Tibial nerve (tissue), 4 donors: Measurements from ENCODE around the gene SPG11. TPM values are rescaled to one million over a fixed set of nuclear protein-coding genes. Genes with fewer than 3 reads are reported as not detected.
A peak's percentile ranks its signal among the peaks of the same experiment; 100 is the strongest.

Experiments
- DNase-seq, 2 donors: peaks; one replicate each; pipeline ENCODE4 v3.0.0-alpha.2; 2019; ENCODE audit warnings: low spot score in 2 of 2
- H3K27ac ChIP-seq, 4 donors: fragments of 200-600 bp; sonication (generic) in 3 of 4; one replicate each; pipeline ENCODE4 v1.5.1; 2017 to 2019; ENCODE audit warnings: mild to moderate bottlenecking in 1 of 4
- H3K27me3 ChIP-seq, 2 donors: fragments of 200-600 bp; sonication (generic) in 1 of 2; one replicate each; pipeline versions ENCODE4 v1.5.1 to v1.6.0; 2017 to 2019
- H3K36me3 ChIP-seq, 3 donors: fragments of 200-600 bp; sonication (generic); one replicate each; pipeline ENCODE4 v1.5.1; 2018 to 2019
- H3K4me1 ChIP-seq, 4 donors: fragments of 200-600 bp; sonication (generic) in 3 of 4; one replicate each; pipeline ENCODE4 v1.5.1; 2017 to 2019
- H3K4me3 ChIP-seq, 4 donors: fragments of 200-600 bp; sonication (generic) in 3 of 4; one replicate each; pipeline ENCODE4 v1.5.1; 2017 to 2019; ENCODE audit warnings: mild to moderate bottlenecking in 1 of 4, moderate library complexity in 1 of 4
- H3K9me3 ChIP-seq, 4 donors: fragments of 200-600 bp; sonication (generic) in 3 of 4; one replicate each; pipeline ENCODE4 v1.5.1; 2017 to 2019
- EP300 ChIP-seq, 2 donors: sonication (generic); formaldehyde crosslinking; IDR thresholded peaks; one replicate each; pipeline ENCODE4 v1.6.1; 2017; ENCODE audit warnings: antibody characterized with exemption in 2 of 2, mild to moderate bottlenecking in 1 of 2
- POLR2A ChIP-seq, 2 donors: fragments of 450-650 bp; IDR thresholded peaks; one replicate each; pipeline ENCODE4 v1.6.1; 2017; ENCODE audit warnings: antibody characterized with exemption in 2 of 2, mild to moderate bottlenecking in 2 of 2, moderate library complexity in 2 of 2
- WGBS, 2 donors: methylation state at CpG; one replicate each; pipeline ENCODE4 v1.1.5; 2018; 5-methylcytosine and 5-hydroxymethylcytosine counted together
- total RNA-seq, 4 donors: library from RNA; depleted of rRNA; stranded (reverse); fragments of >200 nt; gene quantifications; one replicate each; pipeline ENCODE4 v1.1.0, GENCODE V29; 2016
- TF ChIP-seq, protein P1 (sequence below), 5 experiments: fragments of 200-600 bp in 3 of 5; fragments of 450-650 bp in 2 of 5; sonication (generic) in 3 of 5; IDR thresholded peaks; one replicate each; pipeline ENCODE4 v1.5.1; 2016 to 2019; ENCODE audit warnings: antibody characterized with exemption in 5 of 5, mild to moderate bottlenecking in 3 of 5, moderate library complexity in 2 of 5

The SPG11 gene
- total RNA-seq, 4 donors from 2014 or later: 65.5 to 157 (median 96.2) TPM

DNA sequence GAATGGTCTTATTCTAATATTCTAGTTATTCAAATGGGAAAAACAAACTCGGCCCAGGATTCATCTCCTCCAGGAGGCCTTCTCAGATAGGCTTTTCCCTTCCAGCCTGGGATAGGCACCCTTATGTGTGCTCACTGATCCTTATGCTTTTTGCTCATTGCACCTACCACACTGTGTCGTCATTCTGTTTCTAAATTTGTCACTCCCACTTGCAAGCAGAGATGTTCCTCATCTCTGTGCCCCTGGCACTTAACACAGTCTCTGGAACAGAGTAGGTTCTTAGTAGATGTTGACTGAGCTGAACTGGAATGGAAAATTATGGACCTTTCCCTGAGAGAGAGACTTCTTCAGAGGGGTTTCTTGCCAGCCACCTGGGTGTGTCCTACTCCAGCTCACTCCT lies 18.7 kb upstream of the SPG11 start:
- DNase-seq: no peak
- no peak overlapping the region for H3K4me3 ChIP-seq
- H3K9me3 ChIP-seq: no peaks in the 10 kb centered on the region
- TF ChIP-seq EP300 (IDR thresholded peaks at IDR 0.05): no peak
- no peak for TF ChIP-seq POLR2A (IDR thresholded peaks at IDR 0.05)
- TF ChIP-seq, protein P1, sequence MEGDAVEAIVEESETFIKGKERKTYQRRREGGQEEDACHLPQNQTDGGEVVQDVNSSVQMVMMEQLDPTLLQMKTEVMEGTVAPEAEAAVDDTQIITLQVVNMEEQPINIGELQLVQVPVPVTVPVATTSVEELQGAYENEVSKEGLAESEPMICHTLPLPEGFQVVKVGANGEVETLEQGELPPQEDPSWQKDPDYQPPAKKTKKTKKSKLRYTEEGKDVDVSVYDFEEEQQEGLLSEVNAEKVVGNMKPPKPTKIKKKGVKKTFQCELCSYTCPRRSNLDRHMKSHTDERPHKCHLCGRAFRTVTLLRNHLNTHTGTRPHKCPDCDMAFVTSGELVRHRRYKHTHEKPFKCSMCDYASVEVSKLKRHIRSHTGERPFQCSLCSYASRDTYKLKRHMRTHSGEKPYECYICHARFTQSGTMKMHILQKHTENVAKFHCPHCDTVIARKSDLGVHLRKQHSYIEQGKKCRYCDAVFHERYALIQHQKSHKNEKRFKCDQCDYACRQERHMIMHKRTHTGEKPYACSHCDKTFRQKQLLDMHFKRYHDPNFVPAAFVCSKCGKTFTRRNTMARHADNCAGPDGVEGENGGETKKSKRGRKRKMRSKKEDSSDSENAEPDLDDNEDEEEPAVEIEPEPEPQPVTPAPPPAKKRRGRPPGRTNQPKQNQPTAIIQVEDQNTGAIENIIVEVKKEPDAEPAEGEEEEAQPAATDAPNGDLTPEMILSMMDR (IDR thresholded peaks at IDR 0.05): no peak
- 70 to 76% methylated on average over 2 of the region's 2 CpGs for WGBS, 2 donors
- H3K4me1 ChIP-seq: peaks cover 0 to 23% (median 6%) of the 10 kb centered on the region in 4 donors
- no peak overlapping the region for H3K27ac ChIP-seq
- H3K36me3 ChIP-seq: no peaks in the 10 kb centered on the region
- no peaks in the 10 kb centered on the region for H3K27me3 ChIP-seq

GRCh38 chr15:44676676-44677075 lies 13.2 kb upstream of the SPG11 start:
- WGBS, 2 donors: 64 to 71% methylated on average over 7 of the region's 7 CpGs

DNA sequence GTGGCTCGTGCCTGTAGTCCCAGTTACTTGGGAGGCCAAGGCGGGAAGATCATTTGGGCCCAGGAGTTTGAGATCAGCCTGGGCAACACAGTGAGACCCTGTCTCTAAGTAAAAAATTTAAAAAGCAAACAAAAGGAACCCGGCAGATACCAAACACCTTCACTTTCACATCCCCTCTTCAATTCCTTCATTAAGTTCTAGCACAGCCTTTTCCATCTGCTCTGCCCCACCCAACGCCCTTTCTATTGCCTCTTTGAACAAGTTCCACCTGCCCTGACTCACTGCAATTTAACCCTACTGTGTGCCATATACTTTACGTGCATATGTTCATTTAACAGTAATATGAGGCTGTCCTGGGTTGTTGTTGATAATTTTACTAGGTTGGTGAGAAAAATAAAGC lies 12.4 kb upstream of the SPG11 start:
- TF ChIP-seq POLR2A (IDR thresholded peaks at IDR 0.05) (no peak), EP300 (IDR thresholded peaks at IDR 0.05) (no peak)
- TF ChIP-seq, protein P1 (IDR thresholded peaks at IDR 0.05): no peak
- H3K4me3 ChIP-seq: no peak overlapping the region
- H3K4me1 ChIP-seq: peaks cover 0 to 8% (median 0%) of the 10 kb centered on the region in 4 donors
- H3K27me3 ChIP-seq: no peaks in the 10 kb centered on the region
- WGBS, 2 donors: 80 to 82% methylated on average over 5 of the region's 5 CpGs
- no peaks in the 10 kb centered on the region for H3K9me3 ChIP-seq
- no peak overlapping the region for H3K27ac ChIP-seq
- no peak for DNase-seq
- H3K36me3 ChIP-seq: no peaks in the 10 kb centered on the region

More at GRCh38 chr15:44676676-44677075, 13.2 kb upstream of the SPG11 start:
- Histone ChIP-seq H3K4me1 (peaks cover 0 to 8% (median 0%) of the 10 kb centered on the region in 4 donors), H3K36me3 (no peaks in the 10 kb centered on the region), H3K9me3 (no peaks in the 10 kb centered on the region), H3K27me3 (no peaks in the 10 kb centered on the region), H3K4me3 (no peak overlapping the region), H3K27ac (peak overlapping the region in 1 of 4 donors; percentile 34)
- DNase-seq: no peak
- TF ChIP-seq, protein P1 (IDR thresholded peaks at IDR 0.05): no peak
- TF ChIP-seq EP300 (IDR thresholded peaks at IDR 0.05): no peak
- no peak for TF ChIP-seq POLR2A (IDR thresholded peaks at IDR 0.05)

GRCh38 chr15:44673639-44674038 lies 10.2 kb upstream of the SPG11 start:
- Histone ChIP-seq H3K27ac (no peak overlapping the region), H3K36me3 (no peaks in the 10 kb centered on the region), H3K4me3 (no peak overlapping the region), H3K9me3 (no peaks in the 10 kb centered on the region), H3K4me1 (peaks cover 0 to 8% (median 2%) of the 10 kb centered on the region in 4 donors), H3K27me3 (no peaks in the 10 kb centered on the region)
- 94 to 100% methylated on average over 2 of the region's 2 CpGs for WGBS, 2 donors
- TF ChIP-seq, protein P1 (IDR thresholded peaks at IDR 0.05): no peak
- TF ChIP-seq POLR2A (IDR thresholded peaks at IDR 0.05) (no peak), EP300 (IDR thresholded peaks at IDR 0.05) (no peak)
- no peak for DNase-seq

GRCh38 chr15:44670087-44670950 lies 6.9 kb upstream of the SPG11 start:
- DNase-seq: no peak
- Histone ChIP-seq H3K27me3 (no peaks in the 10 kb centered on the region), H3K4me3 (no peak overlapping the region), H3K36me3 (no peaks in the 10 kb centered on the region), H3K9me3 (no peaks in the 10 kb centered on the region), H3K27ac (peak overlapping the region in 2 of 4 donors; percentile 19 to 41), H3K4me1 (peaks cover 0 to 4% (median 2%) of the 10 kb centered on the region in 4 donors)
- WGBS, 2 donors: 82 to 87% methylated on average over 6 of the region's 6 CpGs
- TF ChIP-seq EP300 (IDR thresholded peaks at IDR 0.05): no peak
- TF ChIP-seq POLR2A (IDR thresholded peaks at IDR 0.05): no peak
- TF ChIP-seq, protein P1 (IDR thresholded peaks at IDR 0.05): no peak
